SKM-1 treated with dmso at 0.1 percent for 144 hours (cell line): Measurements from ENCODE around the gene HIP1.
"Not testable (repeated sequence)": the region's sequence is repeated elsewhere in the genome, so short reads cannot be mapped to it uniquely, and the experiment has no call there.

Source experiments
- DNase-seq: peaks from one replicate; lab custom pipeline; 2025; ENCODE audit not compliant: unreplicated experiment; lab: John Stamatoyannopoulos, UW

HIP1 gene

DNA sequence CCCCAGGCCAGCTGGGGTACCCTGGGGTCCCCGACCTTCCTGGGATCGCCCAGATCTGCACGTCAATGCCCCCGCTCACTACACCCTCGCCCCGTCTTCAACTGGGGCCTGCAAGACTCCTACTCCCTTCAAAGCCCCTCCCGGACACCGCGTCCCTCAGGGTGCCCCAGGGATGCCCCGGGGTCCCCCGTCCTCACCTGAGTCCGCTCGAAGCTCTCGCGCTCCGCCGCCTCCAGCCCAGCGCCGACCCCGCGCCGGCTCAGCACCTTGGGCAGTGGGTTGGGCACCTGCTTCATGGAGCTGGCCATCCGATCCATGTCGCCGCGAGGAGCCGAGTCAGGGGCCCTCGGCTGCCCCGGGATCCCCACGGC is at the start of gene HIP1:
Gene HIP1 (minus strand): TSS at position 338 of the 371 bp plus-strand sequence. CDS start 21 bp downstream, at position 317.
- no peak for DNase-seq

GRCh38 chr7:75788154-75788847 is 49.6 kb upstream of the HIP1 start:
- not testable (repeated sequence) for DNase-seq

DNA sequence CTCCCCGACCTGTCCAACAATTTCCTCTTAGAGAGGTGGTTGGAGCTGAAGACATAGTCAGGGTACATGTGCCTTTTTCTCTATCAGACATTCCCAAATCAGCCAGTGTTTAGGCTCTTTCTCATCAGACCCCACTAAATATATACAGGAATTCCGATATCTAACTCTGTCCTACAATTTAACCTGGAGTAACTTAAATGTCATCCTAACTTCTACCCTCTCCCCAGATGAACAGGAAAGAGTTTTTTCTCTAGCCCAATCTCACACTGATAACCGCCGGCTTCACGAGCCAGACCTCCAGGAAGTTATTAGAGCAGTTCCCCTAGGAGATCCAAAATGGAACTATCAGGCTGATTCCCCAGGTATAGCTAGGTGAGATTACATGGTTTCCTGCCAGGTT is 44.3 kb upstream of the HIP1 start:
- not testable (repeated sequence) for DNase-seq

DNA sequence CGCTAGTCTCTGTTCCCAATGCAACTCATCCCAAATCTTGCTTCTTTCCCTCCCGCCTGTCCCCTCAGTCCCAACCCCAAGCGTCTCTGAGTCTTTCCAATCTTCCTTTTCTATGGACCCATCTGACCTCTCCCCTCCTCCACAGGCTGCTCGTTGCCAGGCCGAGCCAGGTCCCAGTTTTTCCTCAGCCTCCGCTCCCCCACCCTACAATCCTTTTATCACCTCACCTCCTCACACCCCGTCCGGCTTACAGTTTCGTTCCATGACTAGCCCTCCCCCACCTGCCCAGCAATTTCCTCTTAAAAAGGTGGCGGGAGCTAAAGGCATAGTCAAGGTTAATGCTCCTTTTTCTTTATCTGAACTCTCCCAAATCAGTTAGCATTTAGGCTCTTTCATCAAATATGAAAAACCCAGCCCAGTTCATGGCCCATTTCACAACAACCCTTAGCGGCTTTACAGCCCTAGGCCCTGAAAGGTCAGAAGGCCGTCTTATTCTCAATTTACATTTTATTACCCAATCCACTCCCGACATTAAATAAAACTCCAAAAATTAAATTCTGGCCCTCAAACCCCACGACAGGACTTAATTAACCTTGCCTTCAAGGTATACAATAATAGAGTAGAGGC is 42.0 kb upstream of the HIP1 start:
- not testable (repeated sequence) for DNase-seq

- not testable (repeated sequence) for DNase-seq
These were observed 40.8 kb upstream of the HIP1 start for GRCh38 chr7:75779516-75779915.

GRCh38 chr7:75779035-75779434 is 40.3 kb upstream of the HIP1 start:
- not testable (repeated sequence) for DNase-seq

DNA sequence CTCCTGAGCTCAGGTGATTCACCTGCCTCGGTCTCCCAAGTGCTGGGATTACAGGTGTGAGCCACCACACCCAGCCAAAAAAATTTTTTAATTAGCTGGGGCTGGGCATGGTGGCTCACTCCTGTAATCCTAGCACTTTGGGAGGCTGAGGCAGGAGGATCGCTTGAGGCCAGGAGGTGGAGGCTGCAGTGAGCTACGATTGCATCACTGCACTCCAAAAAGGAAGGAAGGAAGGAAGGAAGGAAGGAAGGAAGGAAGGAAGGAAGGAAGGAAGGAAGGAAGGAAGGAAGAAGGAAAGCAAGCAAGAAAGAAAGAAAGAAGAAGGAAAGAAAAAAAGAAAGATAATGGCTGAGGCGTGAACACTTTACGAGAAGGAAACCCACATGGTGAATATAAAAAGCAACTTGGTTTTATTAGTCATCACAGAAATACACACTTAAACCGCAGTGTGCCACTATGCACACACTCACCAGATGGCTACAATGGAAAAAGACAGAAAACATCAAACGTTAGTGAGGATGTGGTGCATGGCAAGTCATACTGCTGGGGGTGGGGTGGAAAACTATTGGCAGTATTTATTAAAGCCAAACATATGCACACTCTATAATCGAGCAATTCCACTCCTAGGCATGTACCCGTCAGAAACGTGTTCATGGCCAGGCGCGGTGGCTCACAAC is 37.7 kb upstream of the HIP1 start:
- DNase-seq = no peak

GRCh38 chr7:75773958-75774357 is 35.2 kb upstream of the HIP1 start:
- DNase-seq = not testable (repeated sequence)

- no peak for DNase-seq
These were observed 33.6 kb upstream of the HIP1 start, which contains the start of gene CCL26 for GRCh38 chr7:75772081-75773077. CCL26 (minus strand) TSS chr7:75772211; CDS start chr7:75772176, 35 bp downstream.

- DNase-seq = no peak
These were observed 32.5 kb upstream of the HIP1 start for GRCh38 chr7:75771224-75771623.

- DNase-seq = peak; percentile 80
These were observed 23.7 kb upstream of the HIP1 start for GRCh38 chr7:75762350-75762917.

GRCh38 chr7:75761801-75762200 is 23.1 kb upstream of the HIP1 start:
- not testable (repeated sequence) for DNase-seq

GRCh38 chr7:75758491-75758890 is 19.8 kb upstream of the HIP1 start:
- no peak for DNase-seq

GRCh38 chr7:75757860-75758259 is 19.1 kb upstream of the HIP1 start:
- DNase-seq = no peak

- DNase-seq = peak; percentile 31
These were observed 18.4 kb upstream of the HIP1 start for GRCh38 chr7:75756991-75757676.

DNA sequence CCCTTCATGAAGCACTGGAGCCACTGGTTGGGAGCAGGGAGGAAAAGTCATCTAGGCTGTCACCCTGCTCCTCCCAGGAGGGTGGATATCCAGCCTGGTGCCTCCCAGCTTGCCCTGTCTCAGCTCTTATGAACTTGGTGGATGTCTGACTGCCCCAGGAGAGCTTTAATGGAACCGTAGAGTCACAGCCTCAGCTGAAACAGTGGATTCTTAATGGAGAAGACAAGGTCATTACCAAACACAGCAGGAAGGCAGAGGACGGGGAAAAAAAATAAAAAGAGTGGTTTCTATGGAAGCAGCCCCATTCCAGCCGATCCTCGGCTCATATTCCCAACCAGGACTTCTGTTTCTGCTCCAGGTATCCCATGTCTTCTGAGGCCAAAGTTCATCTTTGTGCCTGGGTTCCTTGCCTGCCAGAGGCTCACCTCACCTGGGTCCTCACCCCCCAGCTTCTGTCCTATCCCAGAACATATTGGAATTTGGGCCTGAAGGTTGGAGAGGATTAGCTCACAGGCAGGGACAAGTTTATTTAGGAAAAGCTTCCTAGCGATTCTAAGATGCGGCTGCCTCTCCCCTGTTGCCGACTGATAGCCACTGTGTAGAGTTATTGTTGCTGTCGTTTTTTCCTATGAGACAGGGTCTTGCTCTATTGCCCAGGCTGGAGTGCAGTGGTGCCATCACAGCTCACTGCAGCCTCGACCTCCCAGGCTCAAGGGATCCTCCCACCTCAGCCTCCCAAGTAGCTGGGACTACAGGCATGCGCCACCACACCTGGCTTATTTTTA is 17.7 kb upstream of the HIP1 start:
- no peak for DNase-seq

DNA sequence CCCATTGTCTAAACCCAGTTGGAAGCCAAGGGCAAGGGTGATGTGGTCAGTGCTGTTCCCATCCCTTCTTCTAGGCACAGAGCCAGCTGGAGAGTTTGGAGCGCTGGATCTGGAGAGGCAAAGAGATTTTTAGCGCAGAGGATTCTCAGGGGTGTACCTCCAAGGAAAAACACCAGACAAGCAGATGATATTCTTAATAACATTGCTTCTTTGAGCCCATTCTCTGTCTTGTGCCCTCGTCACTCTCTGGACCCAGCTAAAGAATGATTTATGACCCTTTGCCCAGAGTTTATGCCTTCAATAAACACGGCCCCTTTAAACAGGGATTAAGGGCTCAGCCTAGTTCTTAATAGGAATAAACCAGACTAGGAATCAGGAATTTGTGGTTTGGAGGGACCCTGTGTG is 4.7 kb upstream of the HIP1 start:
- DNase-seq = no peak

DNA sequence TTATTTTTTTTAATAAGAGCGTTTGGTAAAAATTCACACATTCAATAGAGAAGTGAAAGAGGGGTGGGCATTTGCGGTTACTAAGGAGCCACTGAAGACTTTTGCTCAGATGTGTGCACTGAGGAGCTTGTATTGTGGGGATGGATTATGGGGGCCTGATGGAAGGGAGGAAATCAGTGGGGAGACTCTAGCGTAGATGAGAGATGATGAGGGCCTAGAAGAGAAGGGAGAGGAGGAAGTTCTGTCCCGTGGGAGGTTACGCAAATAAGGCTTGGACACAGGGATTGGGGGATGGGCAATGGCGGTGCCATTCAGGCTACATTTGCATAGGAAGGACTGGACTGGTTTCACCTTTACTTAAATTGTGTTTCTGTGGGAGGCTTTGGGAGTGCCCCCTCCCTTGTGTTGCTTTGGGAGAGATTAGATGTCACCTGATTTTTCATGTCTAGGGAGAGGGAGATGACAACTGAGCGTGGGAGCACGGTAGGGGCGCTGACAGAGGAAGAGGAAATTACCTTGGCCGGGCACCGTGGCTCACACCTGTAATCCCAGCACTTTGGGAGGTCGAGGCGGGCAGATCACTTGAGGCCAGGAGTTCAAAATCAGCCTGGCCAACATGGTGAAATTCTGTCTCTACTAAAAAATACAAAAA is 2.2 kb upstream of the HIP1 start:
- DNase-seq = peak; percentile 76
